Fibroblast of skin of back (primary cell): ENCODE measurements around the gene ASB8.
"Not testable (repeated sequence)": the region's sequence is repeated elsewhere in the genome, so short reads cannot be mapped to it uniquely, and the experiment has no call there.

Source experiments
- DNase-seq: peaks from one replicate; pipeline ENCODE4 v3.0.0-alpha.2; 2013

The ASB8 gene

DNA sequence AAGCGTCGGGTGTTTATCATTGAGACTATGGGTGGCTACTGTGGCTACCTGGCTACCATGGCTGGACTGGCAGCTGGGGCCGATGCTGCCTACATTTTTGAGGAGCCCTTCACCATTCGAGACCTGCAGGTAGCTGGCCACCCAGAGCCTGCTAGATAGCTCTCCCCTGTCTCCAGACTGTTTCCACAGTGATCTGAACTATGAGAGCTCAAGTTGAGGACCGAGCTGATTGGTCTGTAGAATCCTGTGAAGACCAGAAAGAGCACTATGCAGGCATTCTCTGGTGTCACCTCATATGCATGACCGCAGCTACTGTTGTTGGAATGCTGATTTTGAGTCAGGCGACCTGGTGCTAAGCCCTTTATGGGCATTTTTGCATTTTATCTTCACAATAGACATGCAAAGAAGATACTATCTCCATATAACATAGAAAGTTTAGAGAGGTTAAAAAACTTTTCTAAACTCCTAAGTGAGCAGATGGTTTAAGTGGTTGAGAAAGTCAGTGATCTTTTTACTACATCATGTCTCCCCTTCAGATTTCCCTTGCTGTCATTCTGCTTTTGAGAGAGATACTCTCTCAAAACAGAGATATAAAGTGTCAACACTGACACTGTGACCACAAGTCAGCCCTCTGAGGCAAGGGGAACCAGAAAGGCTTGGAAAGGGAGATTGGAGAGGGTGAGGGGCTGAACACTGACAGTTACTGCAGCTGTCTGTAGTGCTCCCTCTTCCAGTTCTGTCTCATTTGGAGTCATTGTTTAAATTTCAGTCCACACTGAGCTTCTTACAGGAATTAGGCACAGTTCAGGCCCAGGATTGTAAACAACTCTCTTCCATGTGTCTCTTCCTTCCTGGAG, 14.3 kb downstream of the ASB8 start:
- DNase-seq: no peak

DNA sequence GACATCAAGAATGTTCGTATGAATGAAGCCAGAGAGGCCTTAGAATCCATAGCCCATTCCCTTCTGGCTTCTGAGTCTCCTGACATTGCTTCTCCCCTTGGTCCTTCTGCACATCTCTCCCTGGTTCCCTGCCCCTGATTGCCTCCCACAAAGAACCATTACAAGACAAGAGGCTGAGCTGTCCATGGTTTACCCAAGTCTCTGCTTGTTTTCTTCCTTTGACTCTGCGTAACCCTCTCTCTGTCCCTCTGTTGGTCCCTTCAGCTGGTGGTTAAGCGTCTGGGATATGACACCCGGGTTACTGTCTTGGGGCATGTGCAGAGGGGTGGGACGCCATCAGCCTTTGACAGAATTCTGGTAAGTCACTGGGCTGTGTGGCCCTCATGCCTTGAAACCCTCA, 22.3 kb downstream of the ASB8 start:
- DNase-seq: no peak

DNA sequence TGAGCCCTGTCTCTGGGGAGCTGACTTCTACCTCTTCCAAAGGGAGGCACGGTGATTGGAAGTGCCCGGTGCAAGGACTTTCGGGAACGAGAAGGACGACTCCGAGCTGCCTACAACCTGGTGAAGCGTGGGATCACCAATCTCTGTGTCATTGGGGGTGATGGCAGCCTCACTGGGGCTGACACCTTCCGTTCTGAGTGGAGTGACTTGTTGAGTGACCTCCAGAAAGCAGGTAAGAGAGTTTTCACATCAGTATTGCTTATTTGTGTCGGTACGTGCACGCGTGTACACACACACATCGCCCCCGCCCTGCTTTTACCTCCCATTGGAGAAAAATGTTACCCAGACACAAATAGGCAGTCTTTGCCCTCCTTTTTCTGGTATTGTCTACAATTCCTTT, 24.5 kb downstream of the ASB8 start:
- no peak for DNase-seq

DNA sequence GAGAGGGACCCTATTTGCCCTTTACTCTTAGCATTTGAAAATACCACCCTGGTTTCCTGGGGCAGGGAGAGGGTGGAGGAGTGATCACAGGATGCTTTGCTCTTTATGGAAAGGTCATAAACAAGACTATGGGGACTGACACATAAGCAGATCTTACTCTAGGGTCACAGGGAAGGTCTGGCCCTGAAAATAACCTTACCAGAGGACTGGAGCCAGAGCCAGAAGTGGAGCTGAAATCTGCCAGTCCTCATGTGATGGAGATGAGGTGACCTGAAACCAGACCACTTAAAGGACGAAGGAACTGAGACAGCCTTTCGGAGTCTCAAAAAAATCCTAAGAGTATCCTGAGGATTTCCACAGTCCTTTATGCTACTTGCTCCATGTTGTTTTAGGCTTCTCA, 25.8 kb downstream of the ASB8 start:
- no peak for DNase-seq

DNA sequence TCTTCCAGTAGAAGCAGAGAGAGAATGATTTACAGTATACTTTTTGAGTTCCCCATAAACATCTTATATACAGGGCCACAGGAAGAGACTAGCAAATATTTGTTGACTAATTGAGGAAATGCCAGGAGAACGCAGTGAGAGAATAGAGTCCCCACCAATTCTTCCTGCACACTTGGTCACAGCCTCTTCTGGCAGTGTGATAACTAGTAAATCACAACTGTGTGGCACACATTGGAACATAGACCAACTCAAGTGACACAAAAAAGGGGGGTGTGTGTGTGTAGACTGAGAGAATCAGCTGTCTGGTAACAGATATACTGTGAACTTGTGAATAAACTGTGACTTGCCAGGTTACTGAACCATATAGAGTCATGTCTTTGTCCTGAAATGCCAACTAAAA, 27.9 kb downstream of the ASB8 start:
- DNase-seq: no peak

DNA sequence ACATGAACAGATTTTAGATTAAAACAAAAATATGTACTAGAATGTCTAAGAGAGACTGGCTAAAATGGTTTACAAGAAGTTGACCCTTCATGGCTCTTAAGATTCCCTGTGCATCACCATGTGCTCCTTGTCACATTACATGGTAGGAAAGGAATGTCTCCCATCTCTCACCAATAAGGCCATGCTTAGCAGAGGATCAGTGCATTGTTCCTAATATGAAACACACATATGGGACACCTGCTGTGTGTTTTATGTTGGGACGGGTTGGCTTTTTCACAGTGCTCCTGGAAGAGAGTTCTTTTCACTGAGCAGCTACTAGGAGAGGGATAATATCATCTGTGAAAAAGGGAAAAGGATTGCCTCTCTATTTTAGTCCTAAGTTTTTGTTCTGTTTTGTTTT, 28.5 kb downstream of the ASB8 start:
- peak; percentile 12 for DNase-seq

DNA sequence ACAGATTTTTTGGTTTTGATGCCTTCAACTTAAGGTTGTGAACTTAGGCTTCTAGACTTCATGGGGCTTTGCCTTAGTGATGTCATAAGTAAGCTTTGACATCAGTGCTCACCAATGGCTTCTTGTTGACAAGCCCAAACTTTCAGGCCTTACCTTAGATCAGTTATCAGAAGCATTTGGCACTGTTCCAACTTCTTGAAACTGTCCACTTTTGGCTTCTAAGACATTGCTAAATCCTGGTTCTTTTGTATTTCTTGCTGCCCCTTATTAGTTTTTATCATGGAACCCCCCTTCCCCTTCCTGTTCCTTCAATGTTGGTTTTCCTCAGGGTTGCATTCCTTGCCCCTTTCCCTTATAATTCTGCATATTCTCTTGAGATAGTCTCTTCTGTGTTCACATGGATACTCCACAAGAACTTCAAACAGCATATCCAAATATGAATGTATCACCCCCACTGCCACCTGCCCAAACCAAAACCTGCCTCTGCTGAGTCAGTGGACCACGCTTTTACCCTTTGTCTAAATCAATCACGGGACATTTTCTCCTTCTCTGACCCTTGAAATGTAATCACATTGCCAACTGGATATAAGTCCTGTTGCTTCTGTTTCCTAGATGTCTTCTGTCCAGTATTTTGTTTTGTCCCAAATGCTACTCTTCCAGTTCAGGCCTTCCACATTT, 30.2 kb downstream of the ASB8 start:
- no peak for DNase-seq

DNA sequence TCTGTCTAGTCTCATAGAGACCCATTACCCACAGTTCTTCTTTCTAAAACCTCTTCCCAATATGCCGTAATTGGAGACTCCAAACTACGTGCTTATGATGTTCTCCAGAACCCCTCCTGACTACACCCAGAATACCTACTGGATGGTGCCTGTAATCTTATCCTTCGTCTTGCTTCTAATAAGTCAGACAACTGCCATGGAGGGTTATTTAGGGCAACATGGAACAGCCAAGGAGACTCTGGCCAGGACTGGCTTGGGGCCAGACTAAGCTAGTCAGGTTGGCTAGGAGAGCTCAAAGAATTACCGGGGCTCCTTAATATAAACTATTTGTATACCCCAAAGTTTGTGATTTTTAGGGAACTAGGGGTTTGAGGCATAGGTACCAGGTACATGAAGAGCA, 31.3 kb downstream of the ASB8 start:
- DNase-seq: no peak

DNA sequence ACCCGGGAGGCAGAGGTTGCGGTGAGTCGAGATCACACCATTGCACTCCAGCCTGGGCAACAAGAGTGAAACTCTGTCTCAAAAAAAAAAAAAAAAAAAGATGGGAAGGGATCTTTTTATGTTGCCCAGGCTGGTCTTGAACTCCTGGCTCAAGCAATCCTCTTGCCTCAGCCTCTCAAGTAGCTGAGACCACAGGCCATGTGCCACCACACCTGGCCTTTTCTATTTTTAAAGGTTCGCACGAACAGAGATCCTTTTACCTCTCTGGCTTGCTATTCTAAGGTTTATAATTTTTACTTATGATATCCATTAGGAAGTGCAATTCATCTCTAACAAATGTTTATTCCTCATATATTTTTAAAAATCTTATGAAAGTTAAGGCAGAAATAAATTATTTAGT, 31.8 kb downstream of the ASB8 start:
- not testable (repeated sequence) for DNase-seq

DNA sequence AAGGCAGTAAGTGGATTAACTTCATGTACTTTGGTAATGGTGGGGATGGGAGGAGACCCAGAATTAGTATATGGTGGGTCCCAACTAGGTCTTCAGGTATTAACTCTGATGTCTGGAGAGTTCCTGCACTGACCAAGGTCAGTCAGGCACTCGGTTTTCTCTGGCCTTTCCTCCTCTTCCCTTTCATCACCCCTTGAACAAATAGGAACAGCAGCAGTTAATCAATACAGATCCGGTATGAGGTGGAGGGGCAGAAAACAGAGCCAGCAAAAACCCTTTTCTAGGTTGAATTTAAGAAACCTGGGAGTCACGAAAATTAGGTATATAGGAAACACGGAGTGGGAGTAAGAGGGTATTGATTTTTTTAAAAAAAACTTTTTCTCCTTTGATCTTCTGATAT, 34.1 kb downstream of the ASB8 start:
- DNase-seq: no peak

DNA sequence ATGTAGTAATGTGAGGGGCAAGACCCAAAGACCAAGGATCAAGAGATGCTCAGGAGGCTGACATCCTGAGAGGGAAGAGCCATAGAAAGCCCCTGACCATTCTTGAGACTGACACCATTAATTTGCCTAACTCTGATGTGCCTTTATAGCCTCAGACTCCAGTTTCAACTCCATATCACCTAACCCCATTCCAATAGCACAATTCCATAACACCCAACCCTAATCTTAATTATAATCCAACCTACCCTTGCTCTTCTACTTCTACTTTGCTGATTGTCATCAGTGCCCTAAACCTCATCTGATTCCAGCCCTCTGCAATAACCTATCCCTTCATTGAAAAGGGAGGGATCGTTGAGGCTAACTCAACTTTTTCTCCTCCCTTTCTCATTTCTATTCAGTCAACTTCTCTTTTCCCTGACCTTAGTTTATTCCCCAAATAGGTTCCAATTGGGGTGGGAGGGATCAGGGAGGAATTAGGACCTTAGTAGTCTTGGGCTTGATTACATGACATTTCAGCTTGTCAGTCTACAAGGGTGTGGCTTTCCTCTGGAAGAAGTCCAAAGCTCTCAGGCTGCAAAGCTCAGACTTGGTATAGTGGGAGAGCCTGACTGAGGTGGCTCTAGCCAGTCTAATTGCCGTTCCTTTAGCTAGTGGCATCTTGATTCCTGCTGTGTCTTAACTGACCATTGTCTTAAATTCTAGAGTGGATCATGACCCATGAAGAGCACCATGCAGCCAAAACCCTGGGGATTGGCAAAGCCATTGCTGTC, 35.1 kb downstream of the ASB8 start:
- no peak for DNase-seq

DNA sequence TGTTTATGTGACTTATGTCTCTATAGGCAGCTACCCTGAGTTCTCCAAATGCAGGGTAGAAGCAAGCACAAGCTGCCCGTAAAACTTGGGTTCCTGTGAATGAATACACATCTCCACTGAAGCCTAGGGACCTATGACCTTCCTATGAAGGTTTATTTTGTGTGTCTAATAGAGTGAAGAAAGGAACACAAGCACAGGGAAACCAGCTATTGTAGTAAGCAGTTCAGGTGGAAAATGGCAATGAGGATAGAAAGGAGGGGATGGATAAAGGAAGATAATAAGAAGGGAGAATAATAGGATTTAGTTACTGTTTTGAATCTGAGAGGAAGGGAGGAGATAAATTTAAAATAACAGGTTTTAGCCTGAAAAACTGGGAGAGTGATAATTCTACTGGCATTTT, 35.8 kb downstream of the ASB8 start:
- DNase-seq: no peak

DNA sequence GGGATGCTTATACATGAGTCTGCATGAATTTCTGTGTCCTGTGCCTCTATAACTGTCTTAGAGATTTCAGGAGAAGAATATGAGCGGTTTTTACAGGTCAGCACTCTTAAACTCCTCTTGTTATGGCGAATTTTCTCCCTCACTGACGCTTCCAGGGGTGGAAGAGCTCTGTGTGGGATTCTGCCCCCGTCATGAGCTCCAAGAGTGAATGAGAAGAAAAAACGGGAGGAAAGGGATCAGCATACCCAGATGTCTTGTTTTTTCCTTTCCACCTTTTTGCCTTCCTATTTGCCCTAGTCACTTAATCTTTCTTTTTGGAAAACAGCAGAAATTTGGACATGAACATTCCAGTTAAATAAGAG, 37.5 kb downstream of the ASB8 start:
- no peak for DNase-seq

DNA sequence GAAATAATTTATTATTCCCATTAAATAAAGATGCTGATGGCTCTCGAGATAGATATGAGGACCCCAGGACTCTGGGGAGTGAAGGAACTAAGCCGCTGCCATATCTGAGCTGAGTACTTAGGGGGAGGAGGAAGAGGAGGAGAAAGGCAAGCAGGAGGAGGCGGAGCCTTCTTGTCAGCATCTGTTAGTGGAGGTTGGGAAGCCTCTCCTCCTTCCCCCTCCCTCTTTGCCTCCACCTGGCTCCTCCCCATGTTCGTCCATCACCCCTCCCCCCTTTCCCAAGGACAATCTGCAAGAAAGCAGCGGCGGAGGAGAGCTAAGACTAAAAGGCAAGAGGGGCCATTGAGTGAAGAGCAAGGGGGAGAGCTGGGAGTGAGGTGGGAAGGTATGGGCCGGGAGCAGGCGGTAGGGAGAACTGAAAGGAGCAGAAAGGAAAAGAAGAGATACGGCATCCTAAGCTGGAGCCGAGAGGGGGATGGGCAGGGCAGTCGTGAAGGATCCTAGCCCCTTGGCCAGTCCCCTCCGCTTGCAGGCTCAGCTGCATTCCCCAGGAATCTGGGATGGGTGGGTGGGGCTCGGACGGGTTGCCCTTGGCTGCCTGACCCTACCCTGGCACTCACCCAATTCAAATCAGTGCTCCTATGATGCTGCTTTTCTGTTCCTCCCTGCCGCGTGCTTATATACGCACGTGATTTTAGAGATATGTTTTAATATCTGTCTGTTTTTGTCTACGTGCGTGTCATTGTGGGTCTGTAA, 38.1 kb downstream of the ASB8 start, which contains the start of gene PFKM:
Gene PFKM (plus strand): TSS at position 287 of the 756 bp plus-strand sequence. CDS start 3,411 bp downstream, outside the sequence.
- DNase-seq: peak; percentile 90

DNA sequence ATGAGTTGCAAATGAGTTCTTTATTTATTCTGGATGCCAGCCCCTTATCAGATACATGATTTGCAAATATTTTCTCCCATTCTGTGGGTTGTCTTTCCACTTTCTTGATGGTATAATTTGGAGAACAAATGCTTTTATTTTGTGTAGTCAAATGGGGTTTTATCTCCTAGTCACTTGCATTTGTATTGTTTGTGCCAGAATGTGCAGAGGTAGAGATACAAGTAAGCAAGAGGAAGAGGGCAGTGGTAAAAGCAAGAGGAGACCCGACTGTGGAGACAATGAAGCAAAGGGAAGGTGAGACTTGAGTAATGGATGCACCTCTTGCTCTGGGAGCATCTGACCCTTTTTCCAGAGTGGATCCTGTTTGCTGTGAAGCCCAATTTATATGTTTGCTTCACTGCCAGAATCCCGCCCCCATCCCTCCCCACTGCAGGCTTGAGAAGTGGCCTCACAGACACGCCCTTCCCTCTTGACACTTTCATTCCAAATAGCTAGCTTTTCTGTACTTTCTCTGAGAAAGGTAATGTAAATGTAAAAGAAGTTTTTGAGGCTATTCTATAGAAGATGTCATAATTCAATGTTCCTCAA, 38.9 kb downstream of the ASB8 start:
- no peak for DNase-seq

DNA sequence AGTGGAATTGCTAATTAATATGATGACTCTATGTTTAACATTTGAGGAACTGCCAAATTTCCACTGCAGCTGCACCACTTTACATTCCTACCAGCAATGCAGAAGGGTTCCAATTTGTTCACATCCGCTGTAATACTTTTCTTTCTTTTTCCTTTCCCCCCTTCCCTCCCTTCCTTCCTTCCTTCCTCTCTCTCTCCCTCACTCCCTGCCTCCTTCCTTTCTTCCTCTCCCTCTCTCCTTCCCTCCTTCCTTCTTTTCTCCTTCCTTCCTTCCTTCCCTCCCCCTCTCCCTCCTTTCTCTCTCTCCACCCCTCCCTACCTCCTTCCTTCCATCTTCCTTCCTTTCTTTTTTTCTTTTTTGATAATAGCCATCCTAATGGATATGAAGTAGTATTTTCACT, 41.4 kb downstream of the ASB8 start:
- DNase-seq: no peak

DNA sequence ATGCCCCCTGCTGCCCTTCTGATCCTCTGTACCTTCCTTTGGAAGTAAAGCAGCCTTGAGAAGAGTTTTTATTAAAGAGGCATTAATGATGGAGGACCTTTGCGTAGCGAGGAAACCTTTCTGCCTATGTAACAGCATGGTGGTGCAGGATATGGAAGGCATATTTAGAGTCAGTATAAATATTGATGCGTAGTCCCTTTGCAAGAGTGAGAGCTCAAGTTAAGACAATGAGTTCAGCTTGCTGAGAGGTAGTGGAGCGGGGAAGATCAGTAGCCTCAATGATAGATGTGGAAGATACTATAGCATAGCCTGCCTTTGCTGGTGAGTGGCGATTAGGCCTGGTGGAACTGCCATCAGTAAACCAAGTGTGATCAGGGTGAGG, 46.0 kb downstream of the ASB8 start:
- not testable (repeated sequence) for DNase-seq

DNA sequence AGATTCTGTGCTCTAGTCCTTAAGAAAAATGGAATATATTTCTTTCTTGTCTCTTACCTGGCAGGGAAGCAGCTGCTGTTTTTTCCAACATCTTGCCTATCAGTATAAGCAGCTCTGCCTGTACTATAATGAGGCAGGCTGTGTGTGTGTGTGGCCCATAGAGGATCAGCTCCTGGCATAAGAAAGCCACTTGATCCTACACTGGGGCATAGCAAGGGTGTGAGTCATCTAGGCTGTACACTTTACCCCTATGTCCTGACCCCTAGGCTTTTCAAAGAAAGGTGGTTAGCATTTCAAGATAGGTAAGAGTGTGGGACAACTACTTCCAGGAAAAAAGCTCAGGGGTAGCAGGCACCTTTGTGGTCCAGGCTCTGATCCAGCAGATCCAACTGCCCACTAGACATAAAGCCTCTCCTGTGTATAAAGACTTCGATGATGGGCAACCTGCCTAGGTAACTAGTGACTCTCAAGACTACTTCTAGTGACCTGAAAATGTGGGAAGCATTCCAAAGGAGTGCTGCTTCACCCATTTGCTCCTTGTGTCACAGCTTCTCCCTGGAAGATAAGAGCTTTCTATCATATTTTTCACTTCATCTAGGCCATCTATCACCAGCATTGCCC, 46.5 kb downstream of the ASB8 start:
- no peak for DNase-seq

DNA sequence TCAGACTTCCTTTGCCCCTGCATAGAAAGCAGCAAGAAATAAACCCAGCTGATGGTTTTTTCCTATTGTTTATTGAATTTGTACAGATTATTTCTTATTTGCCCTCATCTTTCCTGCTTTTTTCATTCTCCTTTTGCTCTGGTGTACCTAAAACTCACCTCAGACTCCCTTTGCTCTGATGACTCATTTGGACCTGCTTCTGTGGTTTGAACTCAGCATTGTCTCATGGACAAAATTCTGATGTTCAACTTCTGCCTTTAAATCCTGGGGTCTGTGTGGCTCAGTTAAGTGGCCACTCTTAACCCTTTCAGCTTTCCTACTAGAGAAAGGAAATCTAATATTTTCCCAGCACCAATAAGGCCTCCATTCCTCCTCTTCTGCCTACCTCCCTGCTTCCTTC, 47.9 kb downstream of the ASB8 start:
- no peak for DNase-seq

DNA sequence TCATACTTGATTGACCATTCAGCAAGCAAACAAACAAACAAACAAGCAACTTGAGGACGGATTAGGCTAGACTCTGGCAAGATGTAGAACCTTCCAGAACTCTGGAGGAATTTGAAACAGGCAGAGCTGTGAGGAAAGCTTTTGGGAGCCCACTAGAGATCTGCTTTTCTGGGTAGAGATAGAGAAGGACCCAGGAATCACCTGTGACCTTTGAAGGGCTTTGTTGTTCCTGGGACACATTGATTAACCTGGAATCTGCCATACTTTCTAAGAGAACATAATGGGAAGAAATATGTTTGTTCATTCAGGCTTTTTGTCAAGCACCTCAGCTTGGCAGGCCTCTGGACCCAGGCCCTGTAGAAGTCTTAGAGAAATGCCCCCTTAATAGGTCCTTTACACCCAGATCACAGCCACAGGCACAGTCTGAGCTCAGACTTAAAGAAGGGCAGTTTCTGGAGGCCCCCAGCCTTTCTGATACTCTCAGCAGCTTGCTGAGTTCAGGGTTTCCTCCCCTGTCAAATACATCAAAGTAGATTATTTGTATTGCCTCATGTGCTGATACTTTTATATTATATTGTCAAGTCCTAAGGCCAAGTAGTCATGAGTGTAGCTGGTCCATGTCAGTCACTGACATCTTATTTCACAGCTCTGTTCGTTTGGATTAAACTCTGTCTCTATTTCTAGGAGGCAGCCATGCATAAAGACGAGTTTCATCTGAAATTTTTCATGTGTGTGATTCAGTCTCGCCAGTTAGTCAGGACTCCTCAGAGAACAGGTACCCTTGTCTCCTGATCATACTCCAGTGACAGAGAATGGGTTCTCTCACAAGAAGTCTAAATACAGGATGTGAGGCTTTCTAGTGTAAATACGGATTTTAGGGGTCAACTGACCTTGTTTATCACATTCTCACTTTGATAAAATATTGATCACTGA, 50.4 kb downstream of the ASB8 start:
- no peak for DNase-seq
